SK-N-SH (cell line): Measurements from ENCODE around the gene CCNF. TPM values are rescaled to one million over a fixed set of nuclear protein-coding genes. Genes with fewer than 3 reads are reported as not detected.

Experiments
- CTCF ChIA-PET: fragments of 300-600, 350-600 bp; formaldehyde crosslinking; extraction: SDS; loops from one replicate; lab custom pipeline; 2021; lab: Yijun Ruan, JAX
- POLR2A ChIA-PET: fragments of 350-600 bp; sonication (Branson Sonifier 250); formaldehyde crosslinking; extraction: SDS; loops from one replicate; lab custom pipeline; 2020; ENCODE audit warnings: antibody characterized with exemption, inconsistent platforms; lab: Yijun Ruan, JAX
- DNase-seq: peaks from one replicate; pipeline ENCODE4 v3.0.0; 2012
- H2AFZ ChIP-seq: fragments of 200-600 bp; sonication (generic); 2 replicates; pipeline ENCODE4 v1.8.1; 2016; ENCODE audit warnings: antibody characterized with exemption, mild to moderate bottlenecking, low read depth
- H3F3A ChIP-seq: fragments of 200-600 bp; sonication (generic); replicated peaks from 2 replicates; pipeline ENCODE3; 2016; ENCODE audit warnings: antibody characterized with exemption, mild to moderate bottlenecking; ENCODE audit not compliant: insufficient read depth
- H3K27ac ChIP-seq, 2 experiments: fragments of 200-500 bp in 1 of 2; fragments of 200-600 bp in 1 of 2; sonication (Bioruptor generic) in 1 of 2; sonication (generic), shearing (Covaris generic) in 1 of 2; 2 replicates each; pipeline versions ENCODE4 v1.5.1 to v1.6.1; 2014 to 2016; ENCODE audit warnings: low read depth in 2 of 2, inconsistent platforms in 1 of 2, low read length in 1 of 2, mild to moderate bottlenecking in 1 of 2, mixed read lengths in 1 of 2
- H3K27me3 ChIP-seq: fragments of 200-600 bp; sonication (generic), shearing (Covaris generic); 2 replicates; pipeline ENCODE4 v1.6.1; 2016; ENCODE audit warnings: mixed run types; ENCODE audit not compliant: insufficient read depth
- H3K36me3 ChIP-seq, 2 experiments: fragments of 200-500 bp in 1 of 2; fragments of 200-600 bp in 1 of 2; sonication (Bioruptor generic) in 1 of 2; sonication (generic) in 1 of 2; replicated peaks in 1 of 2; 2 replicates each; pipeline versions ENCODE3 to v1.5.1; 2014 to 2016; ENCODE audit warnings: low read length in 1 of 2, mild to moderate bottlenecking in 1 of 2; ENCODE audit not compliant: insufficient read depth in 2 of 2, control insufficient read depth in 1 of 2
- H3K4me1 ChIP-seq, 2 experiments: fragments of 200-500 bp in 1 of 2; fragments of 200-600 bp in 1 of 2; sonication (Bioruptor generic) in 1 of 2; sonication (generic), shearing (Covaris generic) in 1 of 2; 2 replicates each; pipeline versions ENCODE4 v1.5.1 to v1.6.1; 2014 to 2016; ENCODE audit warnings: low read depth in 1 of 2, low read length in 1 of 2, mixed run types in 1 of 2; ENCODE audit not compliant: insufficient read depth in 2 of 2, control insufficient read depth in 1 of 2
- H3K4me2 ChIP-seq: fragments of 200-600 bp; sonication (generic), shearing (Covaris generic); 2 replicates; pipeline ENCODE4 v1.6.1; 2017; ENCODE audit warnings: mixed run types
- H3K4me3 ChIP-seq, 2 experiments: fragments of 200-500 bp in 1 of 2; fragments of 200-600 bp in 1 of 2; sonication (Bioruptor generic) in 1 of 2; sonication (generic), shearing (Covaris generic) in 1 of 2; 2 replicates each; pipeline versions ENCODE4 v1.5.1 to v1.8.1; 2014 to 2016; ENCODE audit warnings: low read depth in 2 of 2, inconsistent platforms in 1 of 2, low read length in 1 of 2, mild to moderate bottlenecking in 1 of 2, mixed read lengths in 1 of 2, moderate library complexity in 1 of 2
- H3K79me2 ChIP-seq: fragments of 200-600 bp; sonication (generic); 2 replicates; pipeline ENCODE4 v1.8.1; 2017; ENCODE audit warnings: mild to moderate bottlenecking; ENCODE audit not compliant: insufficient read depth
- H3K9ac ChIP-seq: fragments of 200-600 bp; sonication (generic); 2 replicates; pipeline ENCODE4 v1.6.1; 2017; ENCODE audit warnings: mixed run types
- H3K9me2 ChIP-seq: fragments of 200-600 bp; sonication (generic); 2 replicates; pipeline ENCODE4 v1.6.1; 2017; ENCODE audit warnings: mixed run types
- H3K9me3 ChIP-seq: fragments of 200-600 bp; sonication (generic); 2 replicates; pipeline ENCODE4 v1.6.1; 2017; ENCODE audit warnings: mixed run types, mild to moderate bottlenecking, moderate library complexity
- H4K20me1 ChIP-seq: fragments of 200-600 bp; sonication (generic); 2 replicates; pipeline ENCODE4 v1.6.1; 2017; ENCODE audit warnings: mild to moderate bottlenecking, mixed run types; ENCODE audit not compliant: insufficient read depth
- CHD2 ChIP-seq: fragments of 150-350 bp; IDR thresholded peaks from 2 replicates; pipeline ENCODE4 v1.6.1; 2018; ENCODE audit warnings: low read length; ENCODE audit not compliant: partially characterized antibody
- EP300 ChIP-seq, 2 experiments: IDR thresholded peaks; 2 replicates each; pipeline versions ENCODE4 v1.4.0 to v1.6.1; 2012; ENCODE audit warnings: borderline replicate concordance in 1 of 2, low read depth in 1 of 2, low read length in 1 of 2
- EZH2phosphoT487 ChIP-seq: fragments of 200-600 bp; sonication (generic); IDR thresholded peaks from 2 replicates; pipeline ENCODE4 v1.6.1; 2017; ENCODE audit warnings: low read depth, mixed run types, mild to moderate bottlenecking, antibody characterized with exemption, moderate library complexity, borderline replicate concordance
- FOSL2 ChIP-seq: IDR thresholded peaks from 2 replicates; pipeline ENCODE4 v1.4.0; 2012; ENCODE audit warnings: low read depth, mild to moderate bottlenecking, moderate library complexity, borderline replicate concordance
- FOXJ3 ChIP-seq: sonication (generic); formaldehyde crosslinking; IDR thresholded peaks from 2 replicates; pipeline ENCODE4 v1.5.1; 2020; ENCODE audit warnings: mild to moderate bottlenecking, missing genetic modification reagents
- FOXM1 ChIP-seq: IDR thresholded peaks from 2 replicates; pipeline ENCODE4 v1.4.0; 2012; ENCODE audit warnings: low read depth, mild to moderate bottlenecking
- JUND ChIP-seq: IDR thresholded peaks from 2 replicates; pipeline ENCODE4 v1.4.0; 2012
- MAX ChIP-seq: IDR thresholded peaks from 2 replicates; pipeline ENCODE4 v1.4.0; 2012; ENCODE audit warnings: low read depth
- MEF2A ChIP-seq: IDR thresholded peaks from 2 replicates; pipeline ENCODE4 v1.4.0; 2012; ENCODE audit warnings: low read depth, borderline replicate concordance
- MXI1 ChIP-seq: IDR thresholded peaks from 2 replicates; pipeline ENCODE4 v1.6.1; 2012; ENCODE audit warnings: mild to moderate bottlenecking, low read depth, low read length, improper control_type of control experiment
- NFIC ChIP-seq: IDR thresholded peaks from 2 replicates; pipeline ENCODE4 v1.4.0; 2012; ENCODE audit warnings: borderline replicate concordance
- NRF1 ChIP-seq: IDR thresholded peaks from 2 replicates; pipeline ENCODE4 v1.6.1; 2012; ENCODE audit warnings: low read depth, mild to moderate bottlenecking, low read length
- RAD21 ChIP-seq: IDR thresholded peaks from 2 replicates; pipeline ENCODE4 v1.6.1; 2012; ENCODE audit warnings: mild to moderate bottlenecking, low read length
- RCOR1 ChIP-seq: fragments of 150-350 bp; IDR thresholded peaks from 2 replicates; pipeline ENCODE4 v1.6.1; 2017; ENCODE audit warnings: antibody characterized with exemption, low read length
- RFX5 ChIP-seq: IDR thresholded peaks from 2 replicates; pipeline ENCODE4 v1.6.1; 2012; ENCODE audit warnings: mild to moderate bottlenecking, improper control_type of control experiment, low read length
- RXRA ChIP-seq: IDR thresholded peaks from 2 replicates; pipeline ENCODE4 v1.4.0; 2012; ENCODE audit warnings: low read depth, mild to moderate bottlenecking, borderline replicate concordance
- SIN3A ChIP-seq: IDR thresholded peaks from 2 replicates; pipeline ENCODE4 v1.6.1; 2012; ENCODE audit warnings: low read depth, mild to moderate bottlenecking, low read length, moderate library complexity, borderline replicate concordance
- SMC3 ChIP-seq: IDR thresholded peaks from 2 replicates; pipeline ENCODE4 v1.6.1; 2012; ENCODE audit warnings: low read depth, low read length, improper control_type of control experiment
- TAF1 ChIP-seq: IDR thresholded peaks from 2 replicates; pipeline ENCODE4 v1.6.1; 2012; ENCODE audit warnings: low read depth, mild to moderate bottlenecking, low read length, moderate library complexity, borderline replicate concordance
- TCF12 ChIP-seq: IDR thresholded peaks from 2 replicates; pipeline ENCODE4 v1.4.0; 2012
- USF1 ChIP-seq: IDR thresholded peaks from 2 replicates; pipeline ENCODE4 v1.4.0; 2012; ENCODE audit warnings: low read depth, borderline replicate concordance
- YY1 ChIP-seq: IDR thresholded peaks from 2 replicates; pipeline ENCODE4 v1.4.0; 2012; ENCODE audit warnings: low read depth, mild to moderate bottlenecking
- ZBTB33 ChIP-seq: IDR thresholded peaks from 2 replicates; pipeline ENCODE4 v1.4.0; 2012; ENCODE audit warnings: low read depth, borderline replicate concordance
- WGBS: methylation state at CpG from one replicate; pipeline ENCODE4 v1.1.6; 2017; ENCODE audit warnings: low lambda C conversion rate; 5-methylcytosine and 5-hydroxymethylcytosine counted together
- polyA plus RNA-seq, 3 experiments: library from polyadenylated mRNA; depleted of rRNA; stranded (reverse); fragments of >200 nt; gene quantifications; 2 replicates each; pipeline ENCODE4 v1.2.3, GENCODE V29; 2012

CCNF gene
- polyA plus RNA-seq, 1 of the 3 experiments (the other 2 are of a cell fraction) = 4.6 TPM

- Histone ChIP-seq H3K9ac (no peak overlapping the region), H3K4me3 (no peak overlapping the region), H3F3A (no peaks in the 10 kb centered on the region), H4K20me1 (no peaks in the 10 kb centered on the region), H2AFZ (no peak overlapping the region), H3K27me3 (no peaks in the 10 kb centered on the region), H3K36me3 (no peaks in the 10 kb centered on the region), H3K4me2 (no peak overlapping the region), H3K79me2 (no peaks in the 10 kb centered on the region), H3K9me3 (no peaks in the 10 kb centered on the region), H3K4me1 (peaks cover 0 to 11% of the 10 kb centered on the region in 2 experiments; a peak in 1 of 4 replicates), H3K27ac (no peak overlapping the region), H3K9me2 (no peaks in the 10 kb centered on the region)
- no peak for TF ChIP-seq FOXM1
- TF ChIP-seq SIN3A = no peak
- no peak for TF ChIP-seq RAD21
- no peak for TF ChIP-seq MEF2A
- no peak for TF ChIP-seq RXRA
- TF ChIP-seq RCOR1 = no peak
- no peak for TF ChIP-seq TAF1
- no peak for TF ChIP-seq RFX5
- no peak for TF ChIP-seq MXI1
- CTCF ChIA-PET = interaction anchor here (0.5 to 2.4 kb wide), 20 partner anchors 9 to 152 kb away, joined by 3 to 22 read pairs (median 4); partner anchors contain the start of gene ABCA3
- POLR2A ChIA-PET = no interaction called here
- no peak for DNase-seq
- WGBS = 85% methylated on average over 5 of the region's 7 CpGs
These were observed 7.0 kb upstream of the CCNF start for GRCh38 chr16:2422123-2422867.

- H3K27ac ChIP-seq = no peak overlapping the region
- CTCF ChIA-PET = interaction anchor here (0.7 to 2.2 kb wide), 13 partner anchors 11 to 219 kb away, joined by 3 to 22 read pairs (median 6); partner anchors contain the start of genes ABCA3 and TBC1D24
- 90% methylated on average over 17 of the region's 25 CpGs for WGBS
These were observed 4.9 kb upstream of the CCNF start for GRCh38 chr16:2424061-2425007.

More at GRCh38 chr16:2424061-2425007, 4.9 kb upstream of the CCNF start:
- TF ChIP-seq EP300 (IDR thresholded peaks at IDR 0.05; ENCODE audit: borderline replicate concordance in 1 of 2, low read depth in 1 of 2, low read length in 1 of 2) (no peak), EZH2phosphoT487 (no peak), FOXJ3 (CRISPR knock-in tag) (no peak), TCF12 (no peak), RXRA (no peak), FOSL2 (no peak), SMC3 (no peak), ZBTB33 (no peak), RAD21 (no peak), JUND (no peak), SIN3A (no peak), FOXM1 (no peak), YY1 (no peak), NFIC (no peak), CHD2 (no peak), MXI1 (no peak), NRF1 (no peak), MAX (no peak), USF1 (no peak)
- Histone ChIP-seq H2AFZ (no peak overlapping the region), H3K4me3 (no peak overlapping the region), H4K20me1 (no peaks in the 10 kb centered on the region), H3K9me3 (no peaks in the 10 kb centered on the region), H3K79me2 (peaks cover under 1% of the 10 kb centered on the region; the same call in 1 of the 2 replicates), H3K27me3 (no peaks in the 10 kb centered on the region), H3F3A (no peaks in the 10 kb centered on the region), H3K36me3 (no peaks in the 10 kb centered on the region), H3K9ac (no peak overlapping the region), H3K4me1 (peaks cover 0 to 23% of the 10 kb centered on the region in 2 experiments; a peak in 1 of 4 replicates), H3K9me2 (no peaks in the 10 kb centered on the region), H3K4me2 (no peak overlapping the region)
- no peak for DNase-seq
- POLR2A ChIA-PET = no interaction called here
